Stimulated activated CD4-positive, alpha-beta T cell treated with anti-CD3 and anti-CD28 coated beads, Interleukin-12 subunit alpha, Interleukin-12 subunit beta, amount 100 ng/mL, for 48 hours (primary cell): ENCODE data around the gene HDAC3.
"Not testable (repeated sequence)": the region's sequence is repeated elsewhere in the genome, so short reads cannot be mapped to it uniquely, and the experiment has no call there.

Source experiments
- DNase-seq, 3 donors: peaks; one replicate each; pipeline ENCODE4 v3.0.0-alpha.2; 2020; ENCODE audit warnings: low read depth in 2 of 3, low spot score in 1 of 3

Gene HDAC3

GRCh38 chr5:141636106-141636412 is 590 bp downstream of the HDAC3 start:
- DNase-seq: no peak

- DNase-seq: no peak
These were observed 1.0 kb downstream of the HDAC3 start for GRCh38 chr5:141635646-141636045.

GRCh38 chr5:141634720-141635119 is 1.9 kb downstream of the HDAC3 start:
- DNase-seq: no peak

GRCh38 chr5:141633871-141634561 is 2.6 kb downstream of the HDAC3 start:
- DNase-seq: no peak

GRCh38 chr5:141632650-141633049 is 4.0 kb downstream of the HDAC3 start:
- DNase-seq: no peak

GRCh38 chr5:141630570-141631140 is 6.0 kb downstream of the HDAC3 start:
- DNase-seq: no peak

GRCh38 chr5:141628175-141628788 is 8.4 kb downstream of the HDAC3 start:
- DNase-seq: no peak

GRCh38 chr5:141623611-141624010 is 13.0 kb downstream of the HDAC3 start:
- no peak for DNase-seq

- DNase-seq: no peak
These were observed 13.5 kb downstream of the HDAC3 start for GRCh38 chr5:141623186-141623585.

- peak; percentile 96 to 99 (median 99) for DNase-seq
These were observed 17.7 kb downstream of the HDAC3 start, which contains the start of gene DIAPH1 for GRCh38 chr5:141618804-141619554. Gene DIAPH1, minus strand, starts transcription at chr5:141619000. Its CDS starts 86 bp downstream, at chr5:141618914.

- DNase-seq: peak; percentile 54 to 72 (median 56)
These were observed 18.4 kb downstream of the HDAC3 start for GRCh38 chr5:141618030-141618803.

GRCh38 chr5:141617682-141618029 is 19.0 kb downstream of the HDAC3 start:
- no peak for DNase-seq

GRCh38 chr5:141617128-141617527 is 19.5 kb downstream of the HDAC3 start:
- DNase-seq: no peak

- DNase-seq: no peak
These were observed 20.5 kb downstream of the HDAC3 start for GRCh38 chr5:141615991-141616720.

- no peak for DNase-seq
These were observed 23.3 kb downstream of the HDAC3 start for GRCh38 chr5:141613344-141613743.

- DNase-seq: no peak
These were observed 25.4 kb downstream of the HDAC3 start for GRCh38 chr5:141611289-141611688.

GRCh38 chr5:141609921-141610320 is 26.7 kb downstream of the HDAC3 start:
- DNase-seq: not testable (repeated sequence)

- DNase-seq: no peak
These were observed 27.6 kb downstream of the HDAC3 start for GRCh38 chr5:141609044-141609443.

GRCh38 chr5:141608557-141608956 is 28.1 kb downstream of the HDAC3 start:
- no peak for DNase-seq

- DNase-seq: no peak
These were observed 28.6 kb downstream of the HDAC3 start for GRCh38 chr5:141608046-141608445.
